Neural progenitor cell (in vitro differentiated cells): ENCODE data around the gene HTR3A. TPM values are rescaled to one million over a fixed set of nuclear protein-coding genes. Genes with fewer than 3 reads are reported as not detected.

ENCODE experiments used
- DNase-seq: peaks from one replicate; pipeline ENCODE4 v3.0.0-alpha.2; 2016; ENCODE audit warnings: low spot score
- H2AFZ ChIP-seq: fragments of 200-600 bp; sonication (generic); replicated peaks from 2 replicates; pipeline ENCODE4 v1.6.1; 2016; ENCODE audit warnings: antibody characterized with exemption
- H3F3A ChIP-seq: fragments of 200-600 bp; sonication (generic); 2 replicates; pipeline ENCODE4 v1.6.1; 2016; ENCODE audit warnings: antibody characterized with exemption, low read depth
- H3K27ac ChIP-seq: fragments of 200-600 bp; sonication (generic); 2 replicates; pipeline ENCODE4 v1.5.1; 2016; ENCODE audit warnings: mild to moderate bottlenecking
- H3K27me3 ChIP-seq: fragments of 200-600 bp; sonication (generic); 2 replicates; pipeline ENCODE4 v1.6.1; 2016; ENCODE audit warnings: mild to moderate bottlenecking, moderate library complexity
- H3K36me3 ChIP-seq: fragments of 200-600 bp; sonication (generic); 2 replicates; pipeline ENCODE4 v1.5.1; 2016
- H3K4me1 ChIP-seq: fragments of 200-600 bp; sonication (generic); 2 replicates; pipeline ENCODE4 v1.6.1; 2016; ENCODE audit warnings: mixed run types
- H3K4me2 ChIP-seq: fragments of 200-600 bp; sonication (generic); 2 replicates; pipeline ENCODE4 v1.6.1; 2016
- H3K4me3 ChIP-seq: fragments of 200-600 bp; sonication (generic); 2 replicates; pipeline ENCODE4 v1.5.1; 2016
- H3K79me2 ChIP-seq: fragments of 200-600 bp; sonication (generic); 2 replicates; pipeline ENCODE4 v1.6.1; 2016; ENCODE audit warnings: low read depth
- H3K9ac ChIP-seq: fragments of 200-600 bp; sonication (generic); 2 replicates; pipeline ENCODE4 v1.6.1; 2016
- H3K9me3 ChIP-seq: fragments of 200-600 bp; sonication (generic); 2 replicates; pipeline ENCODE4 v1.5.1; 2016; ENCODE audit warnings: low read depth
- H4K20me1 ChIP-seq: fragments of 200-600 bp; sonication (generic); 2 replicates; pipeline ENCODE4 v1.6.1; 2016; ENCODE audit warnings: low read depth
- H3K27ac Mint-ChIP-seq: 3 replicates; pipeline ENCODE4 v1.8.0; 2021; ENCODE audit warnings: mixed read lengths
- H3K27me3 Mint-ChIP-seq: 2 replicates; pipeline ENCODE4 v1.8.0; 2022; ENCODE audit warnings: low read depth, mild to moderate bottlenecking, inconsistent platforms, moderate library complexity, mixed read lengths; ENCODE audit not compliant: insufficient read depth
- H3K36me3 Mint-ChIP-seq: 3 replicates; pipeline ENCODE4 v1.8.0; 2021; ENCODE audit warnings: mixed read lengths
- H3K4me1 Mint-ChIP-seq: 3 replicates; pipeline ENCODE4 v1.8.0; 2021; ENCODE audit warnings: mixed read lengths
- H3K4me3 Mint-ChIP-seq: 3 replicates; pipeline ENCODE4 v1.8.0; 2021; ENCODE audit warnings: mild to moderate bottlenecking, moderate library complexity, mixed read lengths
- H3K9me3 Mint-ChIP-seq: 3 replicates; pipeline ENCODE4 v1.8.0; 2020; ENCODE audit warnings: mixed read lengths
- EZH2 ChIP-seq: fragments of 200-600 bp; sonication (generic); IDR thresholded peaks from 2 replicates; pipeline ENCODE4 v1.6.1; 2017; ENCODE audit warnings: antibody characterized with exemption, mild to moderate bottlenecking, moderate library complexity
- EZH2phosphoT487 ChIP-seq: fragments of 200-600 bp; sonication (generic); IDR thresholded peaks from 2 replicates; pipeline ENCODE4 v1.6.1; 2017; ENCODE audit warnings: antibody characterized with exemption
- total RNA-seq: library from RNA; depleted of rRNA; stranded (reverse); fragments of >200 nt; gene quantifications from 2 replicates; pipeline ENCODE4 v1.2.3, GENCODE V29; 2015; ENCODE audit warnings: low replicate concordance
- TF ChIP-seq, protein P1 (sequence below): fragments of 200-600 bp; sonication (generic); IDR thresholded peaks from 2 replicates; pipeline ENCODE4 v1.5.1; 2017; ENCODE audit warnings: antibody characterized with exemption, mild to moderate bottlenecking

The HTR3A gene
- total RNA-seq, 1 donor from 2014 or later, result not detected

DNA sequence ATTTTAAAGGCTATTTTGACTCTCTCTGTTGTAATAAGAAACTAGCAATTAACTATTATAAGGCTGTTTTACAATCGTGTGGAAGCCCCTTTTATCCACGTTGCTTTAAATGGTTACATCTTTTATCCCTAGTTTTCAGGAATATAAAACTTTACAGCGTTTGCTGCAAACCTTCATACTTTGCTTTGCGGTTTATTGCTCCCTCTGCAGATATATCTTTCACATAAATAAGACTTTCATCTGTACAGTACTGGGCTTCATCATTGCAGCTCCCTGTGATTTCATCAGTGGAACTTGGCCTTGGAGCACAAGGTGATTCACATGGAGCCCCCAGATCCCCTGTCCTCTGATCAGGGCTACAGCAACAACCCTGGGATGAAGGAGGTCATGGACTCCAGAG, 25.6 kb downstream of the HTR3A start:
- Mint-ChIP-seq H3K27ac (no peak overlapping the region), H3K4me3 (no peak overlapping the region), H3K36me3 (no peaks in the 10 kb centered on the region), H3K27me3 (peaks cover 4% of the 10 kb centered on the region), H3K9me3 (no peaks in the 10 kb centered on the region), H3K4me1 (peaks cover 14% of the 10 kb centered on the region)
- H3K36me3 ChIP-seq, result no peaks in the 10 kb centered on the region
- H3K27ac ChIP-seq, result no peak overlapping the region
- H3K4me1 ChIP-seq, result peaks cover 8% of the 10 kb centered on the region
- H4K20me1 ChIP-seq, result no peaks in the 10 kb centered on the region
- DNase-seq, result no peak
- H3F3A ChIP-seq, result no peaks in the 10 kb centered on the region
- H2AFZ ChIP-seq, result no peak overlapping the region
- TF ChIP-seq, protein P1, sequence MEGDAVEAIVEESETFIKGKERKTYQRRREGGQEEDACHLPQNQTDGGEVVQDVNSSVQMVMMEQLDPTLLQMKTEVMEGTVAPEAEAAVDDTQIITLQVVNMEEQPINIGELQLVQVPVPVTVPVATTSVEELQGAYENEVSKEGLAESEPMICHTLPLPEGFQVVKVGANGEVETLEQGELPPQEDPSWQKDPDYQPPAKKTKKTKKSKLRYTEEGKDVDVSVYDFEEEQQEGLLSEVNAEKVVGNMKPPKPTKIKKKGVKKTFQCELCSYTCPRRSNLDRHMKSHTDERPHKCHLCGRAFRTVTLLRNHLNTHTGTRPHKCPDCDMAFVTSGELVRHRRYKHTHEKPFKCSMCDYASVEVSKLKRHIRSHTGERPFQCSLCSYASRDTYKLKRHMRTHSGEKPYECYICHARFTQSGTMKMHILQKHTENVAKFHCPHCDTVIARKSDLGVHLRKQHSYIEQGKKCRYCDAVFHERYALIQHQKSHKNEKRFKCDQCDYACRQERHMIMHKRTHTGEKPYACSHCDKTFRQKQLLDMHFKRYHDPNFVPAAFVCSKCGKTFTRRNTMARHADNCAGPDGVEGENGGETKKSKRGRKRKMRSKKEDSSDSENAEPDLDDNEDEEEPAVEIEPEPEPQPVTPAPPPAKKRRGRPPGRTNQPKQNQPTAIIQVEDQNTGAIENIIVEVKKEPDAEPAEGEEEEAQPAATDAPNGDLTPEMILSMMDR, result no peak
- no peak for TF ChIP-seq EZH2phosphoT487
- TF ChIP-seq EZH2, result no peak
- no peaks in the 10 kb centered on the region for H3K9me3 ChIP-seq
- no peaks in the 10 kb centered on the region for H3K79me2 ChIP-seq
- no peak overlapping the region for H3K4me3 ChIP-seq
- no peak overlapping the region for H3K9ac ChIP-seq
- H3K27me3 ChIP-seq, result no peaks in the 10 kb centered on the region
- no peak overlapping the region for H3K4me2 ChIP-seq

DNA sequence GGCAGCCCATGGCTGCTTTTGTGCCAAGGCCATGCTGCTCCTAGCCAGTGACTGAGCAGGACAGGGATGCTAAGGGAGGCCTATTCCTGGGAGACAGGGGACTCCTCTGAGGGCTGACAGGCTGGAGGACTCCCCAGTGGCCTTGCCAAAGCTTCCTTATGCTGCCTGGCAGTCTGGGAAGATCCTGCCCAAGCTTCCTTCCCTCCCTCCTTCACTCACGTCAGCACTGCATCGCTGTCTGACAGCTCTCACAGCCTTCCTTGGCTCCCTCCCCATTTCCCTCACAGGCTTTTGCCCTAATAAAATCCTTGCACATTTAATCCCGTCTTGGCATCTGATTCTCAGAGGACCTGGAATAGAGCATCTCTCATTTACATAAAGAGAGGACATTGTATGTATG, 26.5 kb downstream of the HTR3A start:
- Histone ChIP-seq H3K4me1 (peaks cover 8% of the 10 kb centered on the region), H3K79me2 (no peaks in the 10 kb centered on the region), H3F3A (no peaks in the 10 kb centered on the region), H4K20me1 (no peaks in the 10 kb centered on the region), H3K27ac (no peak overlapping the region), H2AFZ (no peak overlapping the region), H3K36me3 (no peaks in the 10 kb centered on the region), H3K27me3 (no peaks in the 10 kb centered on the region), H3K9ac (no peak overlapping the region), H3K9me3 (no peaks in the 10 kb centered on the region), H3K4me3 (no peak overlapping the region), H3K4me2 (no peak overlapping the region)
- Mint-ChIP-seq H3K36me3 (no peaks in the 10 kb centered on the region), H3K27ac (no peak overlapping the region), H3K9me3 (no peaks in the 10 kb centered on the region), H3K4me3 (no peak overlapping the region), H3K4me1 (peaks cover 14% of the 10 kb centered on the region), H3K27me3 (peaks cover 4% of the 10 kb centered on the region)
- no peak for DNase-seq
- TF ChIP-seq EZH2 (no peak), EZH2phosphoT487 (no peak)
- TF ChIP-seq, protein P1, result no peak

DNA sequence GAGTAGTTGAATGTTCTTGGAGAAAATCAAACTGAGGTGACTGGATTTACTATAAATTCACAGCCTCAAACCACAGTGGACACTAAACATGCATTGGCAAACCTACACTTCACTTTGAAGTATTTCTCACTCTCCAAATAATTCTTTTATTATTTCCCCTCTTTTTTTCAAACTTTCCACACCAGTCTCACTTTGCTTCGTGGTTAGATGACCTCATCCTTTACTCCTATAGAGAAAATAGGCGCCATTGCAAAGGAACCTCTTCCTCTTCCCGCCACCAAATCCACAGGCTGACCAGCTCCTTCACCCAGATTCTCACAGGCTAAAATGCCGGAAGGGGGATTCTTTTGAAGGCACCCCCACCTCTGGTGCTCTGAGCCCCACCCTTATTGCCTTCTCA, 33.4 kb downstream of the HTR3A start:
- Histone ChIP-seq H3F3A (no peaks in the 10 kb centered on the region), H3K36me3 (no peaks in the 10 kb centered on the region), H3K27ac (no peak overlapping the region), H3K9ac (no peak overlapping the region), H3K4me3 (no peak overlapping the region), H3K4me1 (no peaks in the 10 kb centered on the region), H2AFZ (no peak overlapping the region), H4K20me1 (no peaks in the 10 kb centered on the region), H3K27me3 (no peaks in the 10 kb centered on the region), H3K79me2 (no peaks in the 10 kb centered on the region), H3K4me2 (no peak overlapping the region), H3K9me3 (no peaks in the 10 kb centered on the region)
- TF ChIP-seq, protein P1, result no peak
- TF ChIP-seq EZH2 (no peak), EZH2phosphoT487 (no peak)
- no peak overlapping the region for H3K27ac Mint-ChIP-seq
- DNase-seq, result no peak
- H3K36me3 Mint-ChIP-seq, result no peaks in the 10 kb centered on the region
- H3K4me1 Mint-ChIP-seq, result no peaks in the 10 kb centered on the region
- no peak overlapping the region for H3K4me3 Mint-ChIP-seq
- H3K9me3 Mint-ChIP-seq, result no peaks in the 10 kb centered on the region
- no peaks in the 10 kb centered on the region for H3K27me3 Mint-ChIP-seq

DNA sequence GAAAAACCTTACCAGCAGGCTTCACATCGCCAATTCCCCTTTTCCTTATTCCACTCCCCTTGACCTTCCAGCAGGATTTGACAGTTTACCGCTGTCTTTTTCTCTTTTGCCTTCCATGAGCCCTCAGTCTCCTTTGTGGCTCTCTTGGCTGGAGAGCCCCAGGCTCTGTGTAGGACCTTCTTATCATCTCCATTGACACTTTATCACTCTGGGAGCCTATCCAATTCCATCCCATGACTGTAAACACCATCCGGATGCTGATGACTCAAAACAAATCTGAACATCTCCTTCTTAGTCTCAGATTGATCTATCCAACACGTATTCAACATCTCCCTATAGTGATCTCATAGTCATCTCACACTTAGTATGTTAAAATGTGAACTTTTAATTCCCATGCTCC, 36.0 kb downstream of the HTR3A start:
- Histone ChIP-seq H2AFZ (no peak overlapping the region), H3K36me3 (no peaks in the 10 kb centered on the region), H3K4me2 (no peak overlapping the region), H3K27me3 (no peaks in the 10 kb centered on the region), H3K79me2 (no peaks in the 10 kb centered on the region), H3F3A (no peaks in the 10 kb centered on the region), H3K27ac (no peak overlapping the region), H3K9ac (no peak overlapping the region), H4K20me1 (no peaks in the 10 kb centered on the region), H3K4me3 (no peak overlapping the region), H3K4me1 (no peaks in the 10 kb centered on the region), H3K9me3 (no peaks in the 10 kb centered on the region)
- Mint-ChIP-seq H3K4me3 (no peak overlapping the region), H3K27ac (no peak overlapping the region), H3K36me3 (no peaks in the 10 kb centered on the region), H3K9me3 (no peaks in the 10 kb centered on the region), H3K4me1 (no peaks in the 10 kb centered on the region), H3K27me3 (peaks cover 4% of the 10 kb centered on the region)
- TF ChIP-seq EZH2phosphoT487 (no peak), EZH2 (no peak)
- TF ChIP-seq, protein P1, result no peak
- DNase-seq, result no peak
